ENCODE results near the gene IL12RB2.

IL12RB2 gene, protein sequence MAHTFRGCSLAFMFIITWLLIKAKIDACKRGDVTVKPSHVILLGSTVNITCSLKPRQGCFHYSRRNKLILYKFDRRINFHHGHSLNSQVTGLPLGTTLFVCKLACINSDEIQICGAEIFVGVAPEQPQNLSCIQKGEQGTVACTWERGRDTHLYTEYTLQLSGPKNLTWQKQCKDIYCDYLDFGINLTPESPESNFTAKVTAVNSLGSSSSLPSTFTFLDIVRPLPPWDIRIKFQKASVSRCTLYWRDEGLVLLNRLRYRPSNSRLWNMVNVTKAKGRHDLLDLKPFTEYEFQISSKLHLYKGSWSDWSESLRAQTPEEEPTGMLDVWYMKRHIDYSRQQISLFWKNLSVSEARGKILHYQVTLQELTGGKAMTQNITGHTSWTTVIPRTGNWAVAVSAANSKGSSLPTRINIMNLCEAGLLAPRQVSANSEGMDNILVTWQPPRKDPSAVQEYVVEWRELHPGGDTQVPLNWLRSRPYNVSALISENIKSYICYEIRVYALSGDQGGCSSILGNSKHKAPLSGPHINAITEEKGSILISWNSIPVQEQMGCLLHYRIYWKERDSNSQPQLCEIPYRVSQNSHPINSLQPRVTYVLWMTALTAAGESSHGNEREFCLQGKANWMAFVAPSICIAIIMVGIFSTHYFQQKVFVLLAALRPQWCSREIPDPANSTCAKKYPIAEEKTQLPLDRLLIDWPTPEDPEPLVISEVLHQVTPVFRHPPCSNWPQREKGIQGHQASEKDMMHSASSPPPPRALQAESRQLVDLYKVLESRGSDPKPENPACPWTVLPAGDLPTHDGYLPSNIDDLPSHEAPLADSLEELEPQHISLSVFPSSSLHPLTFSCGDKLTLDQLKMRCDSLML
- 0 to 6.3 (median 0.95) reads per million in 17 experiments for total RNA-seq

DNA sequence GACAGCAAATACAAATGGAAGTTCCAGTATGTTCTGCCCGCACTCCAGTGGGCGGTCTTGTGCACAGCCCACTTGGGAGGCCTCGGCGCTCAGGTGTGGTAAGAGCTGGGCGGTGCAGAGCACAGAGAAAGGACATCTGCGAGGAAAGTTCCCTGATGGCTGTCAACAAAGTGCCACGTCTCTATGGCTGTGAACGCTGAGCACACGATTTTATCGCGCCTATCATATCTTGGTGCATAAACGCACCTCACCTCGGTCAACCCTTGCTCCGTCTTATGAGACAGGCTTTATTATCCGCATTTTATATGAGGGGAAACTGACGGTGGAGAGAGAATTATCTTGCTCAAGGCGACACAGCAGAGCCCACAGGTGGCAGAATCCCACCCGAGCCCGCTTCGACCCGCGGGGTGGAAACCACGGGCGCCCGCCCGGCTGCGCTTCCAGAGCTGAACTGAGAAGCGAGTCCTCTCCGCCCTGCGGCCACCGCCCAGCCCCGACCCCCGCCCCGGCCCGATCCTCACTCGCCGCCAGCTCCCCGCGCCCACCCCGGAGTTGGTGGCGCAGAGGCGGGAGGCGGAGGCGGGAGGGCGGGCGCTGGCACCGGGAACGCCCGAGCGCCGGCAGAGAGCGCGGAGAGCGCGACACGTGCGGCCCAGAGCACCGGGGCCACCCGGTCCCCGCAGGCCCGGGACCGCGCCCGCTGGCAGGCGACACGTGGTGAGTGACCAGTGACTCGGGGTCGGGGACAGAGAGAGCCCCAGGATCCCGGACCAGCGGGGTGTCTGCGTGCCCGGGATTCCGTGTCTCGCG, at the start of gene IL12RB2:
TSS of gene IL12RB2 (plus strand) at position 623 of the 810 bp plus-strand sequence. CDS start 12,496 bp downstream, outside the sequence.
- DNase-seq: peak in 2 of 4 experiments; percentile 32 to 45

DNA sequence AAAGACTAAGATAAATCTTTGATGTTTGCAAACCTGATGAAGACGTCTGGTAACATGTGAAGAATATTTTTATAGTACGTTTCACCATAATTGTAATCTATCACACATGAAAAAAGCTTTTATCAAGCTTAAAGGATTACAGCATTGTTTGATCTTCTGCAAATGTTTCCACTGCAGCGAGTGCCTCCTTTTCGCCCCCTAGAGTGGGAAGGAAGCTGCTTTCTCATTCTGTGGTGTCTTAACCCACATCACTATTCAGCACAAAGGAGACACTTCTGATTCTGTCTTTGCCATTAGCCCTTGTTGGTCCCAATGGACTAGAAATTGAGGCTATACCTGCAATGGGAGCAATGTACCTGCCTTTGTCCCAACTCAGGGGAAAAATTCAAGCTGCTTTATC, 46.0 kb upstream of the IL12RB2 start:
- DNase-seq: peak in 2 of 4 experiments; percentile 4 to 10

- no peak for DNase-seq
Measured at GRCh38 chr1:67262735-67263134, 44.9 kb upstream of the IL12RB2 start.

DNA sequence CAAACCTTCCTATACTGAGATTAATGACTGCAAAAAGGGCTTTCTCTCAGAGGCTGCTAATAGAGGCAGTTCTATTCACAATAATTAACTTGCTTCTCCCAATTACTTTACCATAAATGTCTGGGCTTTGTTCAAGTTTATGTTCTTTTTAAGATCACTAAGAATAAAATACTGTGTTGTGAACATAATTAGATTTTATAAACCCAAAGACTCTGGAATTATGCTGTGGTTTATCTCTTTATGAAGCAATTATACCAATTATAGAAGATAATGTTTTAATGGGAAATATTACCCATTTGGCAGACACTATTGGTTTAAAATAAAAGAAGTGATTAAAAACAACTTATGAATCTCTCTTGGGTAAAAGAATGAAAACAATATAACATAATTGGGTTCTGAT, 43.5 kb upstream of the IL12RB2 start:
- DNase-seq: no peak

GRCh38 chr1:67264899-67265298, 42.8 kb upstream of the IL12RB2 start:
- no peak for DNase-seq

GRCh38 chr1:67269061-67269460, 38.6 kb upstream of the IL12RB2 start:
- no peak for DNase-seq

GRCh38 chr1:67270541-67270940, 37.1 kb upstream of the IL12RB2 start:
- DNase-seq: no peak

- no peak for DNase-seq
Measured at GRCh38 chr1:67273591-67273990, 34.1 kb upstream of the IL12RB2 start.

DNA sequence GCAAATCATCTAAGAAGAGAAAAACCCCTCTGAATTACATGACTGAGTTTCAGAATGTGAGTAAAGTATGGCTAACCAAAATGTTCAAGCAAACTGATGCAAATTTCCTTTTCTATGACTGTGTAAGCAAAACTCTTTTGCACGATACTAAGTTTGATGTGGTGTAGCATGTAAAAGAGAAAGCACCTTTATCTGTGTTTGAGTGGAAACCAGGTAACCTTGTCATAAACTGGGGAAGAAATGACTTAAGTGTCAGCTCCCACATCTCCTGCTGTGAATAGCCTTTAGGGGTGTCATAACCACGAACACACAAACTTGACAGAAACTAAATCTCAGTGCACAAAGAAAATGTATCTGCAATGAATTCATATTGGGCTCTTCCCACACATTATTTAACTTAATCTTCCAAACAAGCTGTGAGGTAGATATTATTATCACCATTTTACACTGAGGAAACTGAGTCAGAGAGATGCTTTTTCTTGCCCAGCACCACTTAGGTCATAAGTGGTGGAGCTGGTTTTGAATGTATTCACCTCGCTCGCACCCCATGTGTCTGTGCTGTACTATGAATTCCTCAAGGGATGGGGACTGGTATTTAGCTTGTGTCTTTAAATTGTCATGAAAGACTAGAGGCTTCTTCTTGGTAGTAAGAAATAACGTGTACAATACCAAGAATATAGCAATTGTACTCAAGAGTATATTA, 32.9 kb upstream of the IL12RB2 start:
- DNase-seq: no peak

- no peak for DNase-seq
Measured at GRCh38 chr1:67280696-67281095, 27.0 kb upstream of the IL12RB2 start.

DNA sequence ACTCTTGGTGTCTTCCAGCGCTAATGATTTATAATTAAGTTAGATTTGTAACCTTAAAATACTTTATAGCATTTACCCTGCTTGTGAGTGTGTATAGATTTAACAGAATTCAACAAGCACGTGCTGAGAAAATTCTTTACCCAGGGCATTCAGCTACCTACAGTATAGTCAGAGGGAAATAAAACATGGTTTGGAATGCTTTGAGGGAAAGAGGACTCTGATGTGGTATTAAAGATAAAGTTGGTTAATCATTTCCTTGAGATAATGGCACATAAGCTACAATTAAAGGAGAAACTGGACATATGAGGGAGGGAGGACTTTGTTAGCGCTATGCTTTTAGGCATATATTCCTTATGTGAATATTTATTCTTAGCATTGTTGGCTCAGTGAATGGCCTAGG, 26.4 kb upstream of the IL12RB2 start:
- no peak for DNase-seq

DNA sequence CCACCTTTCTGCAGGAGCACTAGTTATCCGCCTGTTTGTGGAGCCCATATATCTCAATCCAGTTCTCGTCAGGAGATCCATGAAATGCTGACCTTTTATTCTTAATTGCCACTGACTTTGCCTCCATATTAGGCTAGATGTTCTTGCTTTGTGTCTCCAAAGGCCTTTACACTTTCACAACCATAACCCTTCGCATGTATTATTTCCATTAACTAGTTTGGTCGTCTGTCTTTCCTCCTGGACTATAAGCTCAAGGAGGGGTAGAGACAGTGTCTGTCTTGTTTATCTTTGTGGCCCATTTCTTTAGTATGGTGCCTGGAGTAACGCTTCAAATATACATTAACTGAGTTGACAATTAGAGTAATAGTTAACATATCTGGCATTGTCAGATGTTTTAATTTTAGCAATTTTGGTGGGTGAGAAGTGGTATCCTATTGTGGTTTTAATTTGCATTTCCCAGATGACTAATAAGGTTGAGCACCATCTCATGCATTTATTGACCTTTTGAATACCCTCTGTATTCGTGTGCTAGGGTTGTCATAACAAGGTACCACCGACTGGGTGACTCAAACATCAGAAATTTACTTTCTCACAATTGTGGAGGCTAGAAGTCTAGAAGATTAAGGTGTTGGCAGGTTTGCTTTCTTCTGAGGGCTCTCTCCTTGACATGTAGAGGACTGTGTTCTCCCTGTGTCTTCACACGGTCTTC, 21.7 kb upstream of the IL12RB2 start:
- DNase-seq: no peak

- DNase-seq: no peak
Measured at GRCh38 chr1:67290236-67290635, 17.4 kb upstream of the IL12RB2 start.

DNA sequence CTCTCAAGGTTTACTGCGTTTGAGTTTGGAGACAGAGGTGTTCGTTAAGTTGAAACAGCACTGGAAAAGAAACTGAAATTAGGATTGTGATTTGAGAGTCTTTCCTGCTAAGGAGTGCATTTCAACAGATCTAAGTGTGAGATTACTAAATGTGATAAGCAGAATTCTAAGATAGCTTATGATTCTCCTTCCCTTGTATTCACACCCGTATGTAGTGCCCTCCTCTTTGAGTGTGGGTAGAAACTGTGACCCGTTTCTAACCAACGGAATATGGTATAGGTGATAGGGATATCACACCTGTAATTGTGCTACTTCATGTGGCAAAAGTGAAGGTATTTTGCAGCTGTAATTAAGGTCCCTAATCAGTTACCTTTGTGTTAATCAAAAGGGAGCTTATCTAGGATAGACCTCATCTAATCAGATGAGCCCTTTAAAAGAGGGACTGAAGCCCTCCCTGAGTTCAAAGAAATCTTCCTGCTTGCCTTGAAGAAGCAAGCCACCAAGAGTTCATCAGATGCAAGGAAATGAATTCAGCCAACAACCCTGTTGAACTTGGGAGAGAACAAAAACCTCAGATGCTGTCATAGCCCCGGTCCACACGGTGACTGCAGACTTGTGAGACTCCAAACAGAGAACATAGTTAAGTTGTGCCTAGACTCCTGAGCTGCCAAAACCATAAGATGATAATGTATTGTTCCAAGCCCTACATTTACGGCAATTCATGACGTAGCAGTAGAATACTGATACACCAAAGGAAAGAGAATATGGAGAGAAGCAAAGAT, 12.6 kb upstream of the IL12RB2 start:
- no peak for DNase-seq

- no peak for DNase-seq
Measured at GRCh38 chr1:67298762-67299161, 8.9 kb upstream of the IL12RB2 start.

DNA sequence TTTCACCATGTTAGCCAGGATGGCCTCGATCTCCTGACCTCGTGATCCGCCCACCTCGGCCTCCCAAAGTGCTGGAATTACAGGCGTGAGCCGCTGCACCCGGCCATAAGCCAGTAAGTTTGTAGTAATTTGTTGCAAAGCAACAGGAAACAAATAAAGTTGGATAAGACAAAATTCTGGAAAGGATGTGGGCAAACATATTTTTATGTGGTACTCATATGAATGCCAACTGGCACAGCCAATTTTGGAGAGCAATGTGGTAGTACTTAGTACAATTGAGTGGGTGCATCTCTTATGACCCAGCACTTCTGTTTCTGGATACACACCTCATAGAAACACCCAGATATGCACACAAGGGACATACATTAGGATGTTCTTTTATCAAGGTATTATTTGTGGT, 8.4 kb upstream of the IL12RB2 start:
- DNase-seq: no peak

- DNase-seq: no peak
Measured at GRCh38 chr1:67300561-67300960, 7.1 kb upstream of the IL12RB2 start.

DNA sequence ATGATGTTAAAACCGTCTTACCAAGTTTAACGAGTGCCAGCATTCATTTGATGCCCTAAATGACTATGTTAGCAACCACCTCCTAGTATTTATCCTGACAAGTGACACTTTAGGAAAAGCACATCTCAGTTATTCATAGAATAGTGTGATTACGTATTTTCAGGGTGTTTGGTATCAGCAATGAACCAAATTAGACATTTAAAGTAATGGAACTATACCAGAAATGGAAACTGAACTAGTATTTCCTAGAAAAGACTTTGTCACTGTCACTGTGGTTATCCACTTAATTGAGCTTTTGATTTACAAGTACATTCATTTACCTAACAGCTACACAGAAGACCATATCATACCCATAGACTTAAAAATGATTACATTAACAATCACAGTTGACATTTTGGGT, 3.6 kb upstream of the IL12RB2 start:
- DNase-seq: no peak

- DNase-seq: no peak
Measured at GRCh38 chr1:67306547-67306946, 1.1 kb upstream of the IL12RB2 start.

GRCh38 chr1:67308136-67308535, 463 bp downstream of the IL12RB2 start:
- no peak for DNase-seq

- DNase-seq: peak; percentile 44 to 86 (median 66)
Measured at GRCh38 chr1:67312615-67313014, 4.9 kb downstream of the IL12RB2 start.
